PC-9 (cell line): ENCODE measurements around the gene ARHGDIA. TPM values are rescaled to one million over a fixed set of nuclear protein-coding genes. Genes with fewer than 3 reads are reported as not detected.

Experiments
- BruUV-seq: library from RNA; stranded (reverse); fragments of 400-500 nt; replicated peaks from 2 replicates; lab custom pipeline; 2021; lab: Mats Ljungman, UMichigan
- CTCF ChIA-PET: fragments of 300-600 bp; sonication (Branson Sonifier 250); formaldehyde crosslinking; loops from one replicate; lab custom pipeline; 2022; ENCODE audit warnings: antibody characterized with exemption; lab: Charles Lee
- POLR2A ChIA-PET: fragments of 300-600 bp; sonication (Branson Sonifier 250); formaldehyde crosslinking; loops from one replicate; lab custom pipeline; 2022; ENCODE audit warnings: antibody characterized with exemption; ENCODE audit not compliant: unreplicated experiment; lab: Charles Lee
- DNase-seq, 2 experiments: peaks; one replicate each; pipeline versions ENCODE4 v3.0.0 to v3.0.0-alpha.2; 2015 to 2022; ENCODE audit warnings: mixed read lengths in 1 of 2
- H2AFZ ChIP-seq: fragments of 200-600 bp; sonication (generic); 2 replicates; pipeline ENCODE4 v1.8.1; 2017; ENCODE audit warnings: antibody characterized with exemption
- H3F3A ChIP-seq: fragments of 200-600 bp; sonication (generic); 2 replicates; pipeline ENCODE4 v1.8.1; 2017; ENCODE audit warnings: antibody characterized with exemption, mild to moderate bottlenecking, low read depth; ENCODE audit not compliant: insufficient read depth
- H3K27ac ChIP-seq: fragments of 200-600 bp; sonication (generic); 2 replicates; pipeline ENCODE4 v1.6.1; 2016; ENCODE audit warnings: mixed run types
- H3K27me3 ChIP-seq: fragments of 200-600 bp; sonication (generic); 2 replicates; pipeline ENCODE4 v1.6.1; 2016; ENCODE audit warnings: low read depth, mixed run types; ENCODE audit not compliant: insufficient read depth
- H3K36me3 ChIP-seq: fragments of 200-600 bp; sonication (generic); 2 replicates; pipeline ENCODE4 v1.6.1; 2016; ENCODE audit warnings: low read depth, mixed run types
- H3K4me1 ChIP-seq: fragments of 200-600 bp; sonication (generic); replicated peaks from 2 replicates; pipeline ENCODE4 v1.6.1; 2016; ENCODE audit warnings: mixed run types; ENCODE audit not compliant: insufficient read depth
- H3K4me2 ChIP-seq: fragments of 200-600 bp; sonication (generic); 2 replicates; pipeline ENCODE4 v1.6.1; 2017; ENCODE audit warnings: mixed run types
- H3K4me3 ChIP-seq: fragments of 200-600 bp; sonication (generic); 2 replicates; pipeline ENCODE4 v1.6.1; 2016; ENCODE audit warnings: mixed run types
- H3K79me2 ChIP-seq: fragments of 200-600 bp; sonication (generic); 2 replicates; pipeline ENCODE4 v1.6.1; 2017; ENCODE audit warnings: low read depth, mixed run types
- H3K9me2 ChIP-seq: fragments of 200-600 bp; sonication (generic); 2 replicates; pipeline ENCODE4 v1.8.1; 2017; ENCODE audit warnings: mild to moderate bottlenecking; ENCODE audit not compliant: insufficient read depth
- H3K9me3 ChIP-seq: fragments of 200-600 bp; sonication (generic); 2 replicates; pipeline ENCODE4 v1.8.1; 2016; ENCODE audit warnings: low read depth; ENCODE audit not compliant: insufficient read depth
- H4K20me1 ChIP-seq: fragments of 200-600 bp; sonication (generic); 2 replicates; pipeline ENCODE4 v1.8.1; 2017; ENCODE audit not compliant: insufficient read depth
- CTCF ChIP-seq: fragments of 200-600 bp; sonication (generic); conservative IDR thresholded peaks from 2 replicates; pipeline ENCODE4 v1.6.1; 2017; ENCODE audit warnings: mixed run types, antibody characterized with exemption, mild to moderate bottlenecking, moderate library complexity
- EZH2 ChIP-seq: fragments of 200-600 bp; sonication (generic); IDR thresholded peaks from 2 replicates; pipeline ENCODE4 v1.8.0; 2017; ENCODE audit warnings: antibody characterized with exemption, low read depth
- intact Hi-C: fragments of 100-400 bp; cut with micrococcal nuclease; formaldehyde crosslinking; loops from one replicate; pipeline ENCODE4 v1.10.0; 2022; ENCODE audit not compliant: unreplicated experiment
- total RNA-seq: library from RNA; stranded (reverse); gene quantifications from 2 replicates; pipeline ENCODE4 v1.2.3, GENCODE V29; 2021

The ARHGDIA gene
- total RNA-seq, 1 experiment from 2014 or later: 309 TPM

GRCh38 chr17:81824595-81824994, 46.5 kb downstream of the ARHGDIA start:
- no peaks in the 10 kb centered on the region for H3K9me3 ChIP-seq
- H3K27ac ChIP-seq: no peak overlapping the region
- H3K4me3 ChIP-seq: no peak overlapping the region
- H3K27me3 ChIP-seq: no peaks in the 10 kb centered on the region
- H3F3A ChIP-seq: no peaks in the 10 kb centered on the region; the same call in 1 of the 2 replicates
- ChIA-PET CTCF (no interaction called here), POLR2A (no interaction called here)
- no peaks in the 10 kb centered on the region for H3K36me3 ChIP-seq
- no peak for DNase-seq
- H3K9me2 ChIP-seq: no peaks in the 10 kb centered on the region
- H3K4me2 ChIP-seq: no peak overlapping the region
- no TSS peak for BruUV-seq
- TF ChIP-seq CTCF: no peak
- TF ChIP-seq EZH2: no peak
- H2AFZ ChIP-seq: no peak overlapping the region
- intact Hi-C loops: no loop called here
- no peaks in the 10 kb centered on the region for H3K79me2 ChIP-seq
- no peaks in the 10 kb centered on the region for H4K20me1 ChIP-seq
- no peaks in the 10 kb centered on the region for H3K4me1 ChIP-seq

DNA sequence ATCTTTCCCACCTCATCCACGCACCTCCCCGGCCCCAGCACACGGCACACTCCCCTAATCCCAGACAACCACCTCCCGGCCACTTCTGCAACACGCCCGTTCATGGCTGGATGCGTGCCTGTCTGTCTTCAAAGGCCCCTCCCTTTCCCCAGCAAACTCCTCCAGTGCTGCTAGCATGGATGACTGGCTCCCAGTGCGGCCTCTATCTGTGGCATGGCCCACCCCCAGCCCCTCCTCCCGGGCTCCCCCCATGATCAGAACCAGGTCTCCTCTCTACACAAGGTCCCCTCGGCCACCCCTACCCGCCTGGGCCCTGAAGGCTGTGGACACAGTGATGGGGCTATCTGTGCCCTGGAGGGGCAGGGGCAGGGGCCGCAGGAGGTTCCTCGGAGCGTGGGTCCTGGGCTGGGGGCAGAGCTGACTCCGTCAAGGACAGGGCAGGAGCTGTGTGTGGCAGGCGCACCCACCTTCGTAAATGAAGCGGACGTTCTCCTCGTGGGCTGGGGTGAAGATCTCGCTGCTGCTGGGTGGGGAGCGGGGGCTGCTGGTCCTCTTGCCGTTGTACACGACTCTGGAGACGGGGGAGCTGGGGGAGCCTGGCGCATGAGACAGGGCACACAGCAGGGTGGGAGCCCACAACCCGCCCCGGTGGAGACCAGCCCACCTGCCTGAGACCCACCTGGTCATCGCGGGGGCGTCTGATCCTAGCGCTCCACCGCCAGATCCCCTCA, 47.2 kb downstream of the ARHGDIA start:
- POLR2A ChIA-PET: no interaction called here
- intact Hi-C loops: no loop called here
- no peak overlapping the region for H3K4me2 ChIP-seq
- TF ChIP-seq EZH2 (no peak), CTCF (no peak)
- H3F3A ChIP-seq: no peaks in the 10 kb centered on the region; the same call in 1 of the 2 replicates
- no peaks in the 10 kb centered on the region for H3K4me1 ChIP-seq
- H4K20me1 ChIP-seq: no peaks in the 10 kb centered on the region
- no peaks in the 10 kb centered on the region for H3K9me3 ChIP-seq
- H3K79me2 ChIP-seq: no peaks in the 10 kb centered on the region
- H3K27me3 ChIP-seq: no peaks in the 10 kb centered on the region
- CTCF ChIA-PET: no interaction called here
- no peak overlapping the region for H2AFZ ChIP-seq
- H3K4me3 ChIP-seq: no peak overlapping the region
- no TSS peak for BruUV-seq
- no peak overlapping the region for H3K27ac ChIP-seq
- no peak for DNase-seq
- H3K9me2 ChIP-seq: no peaks in the 10 kb centered on the region
- H3K36me3 ChIP-seq: no peaks in the 10 kb centered on the region

DNA sequence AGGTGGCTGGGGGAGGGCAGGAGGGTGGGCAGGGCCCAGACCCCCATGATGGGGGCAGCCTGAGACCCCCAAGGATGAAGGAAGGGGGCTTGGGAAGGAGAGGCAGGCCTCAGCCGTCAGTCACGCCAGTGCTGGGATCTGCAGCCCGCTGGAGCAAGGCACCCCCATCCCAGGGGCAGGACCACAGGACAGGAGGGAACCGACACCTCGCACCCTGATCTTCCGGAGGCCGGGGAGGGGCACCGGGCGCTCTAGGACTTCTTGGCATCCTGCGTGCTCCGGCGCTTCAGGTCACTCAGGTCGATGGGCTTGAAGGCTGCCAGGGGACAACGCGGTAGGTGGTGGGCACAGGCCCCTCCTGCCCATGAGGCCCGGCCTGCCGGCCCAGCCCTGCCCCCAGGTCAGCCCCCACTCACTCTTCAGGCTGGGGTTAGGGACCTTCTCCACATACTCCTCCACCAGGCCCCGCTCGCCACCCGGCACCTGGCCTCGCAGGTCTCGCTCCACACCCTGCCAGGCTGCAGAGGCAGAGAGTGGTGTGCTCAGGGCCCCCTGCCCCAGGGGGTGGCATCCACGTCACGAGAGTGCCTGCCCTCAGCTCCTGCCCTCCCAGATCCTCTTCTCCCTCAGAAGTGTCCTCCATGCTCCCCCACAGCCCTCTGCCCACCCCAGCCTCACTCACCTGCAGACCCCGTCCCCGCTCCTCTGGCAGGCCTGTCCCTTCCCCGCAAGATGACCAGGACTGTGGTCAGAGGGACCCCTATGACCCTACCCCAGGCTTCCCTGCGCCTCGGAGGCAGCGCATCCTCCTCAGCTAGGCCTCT, 47.9 kb downstream of the ARHGDIA start:
- no peaks in the 10 kb centered on the region for H3K79me2 ChIP-seq
- ChIA-PET POLR2A (interaction anchor here (0.7 kb wide), 1 partner anchor 20 kb away, joined by 5 read pairs; no protein-coding TSS in a partner anchor), CTCF (interaction anchor here (0.6 kb wide), 1 partner anchor 16 kb away, joined by 23 read pairs; no protein-coding TSS in a partner anchor)
- no peaks in the 10 kb centered on the region; the same call in 1 of the 2 replicates for H3F3A ChIP-seq
- no peaks in the 10 kb centered on the region for H4K20me1 ChIP-seq
- no peaks in the 10 kb centered on the region for H3K9me2 ChIP-seq
- no peak overlapping the region for H2AFZ ChIP-seq
- H3K27ac ChIP-seq: no peak overlapping the region
- TF ChIP-seq EZH2 (no peak), CTCF (no peak)
- H3K36me3 ChIP-seq: no peaks in the 10 kb centered on the region
- no peaks in the 10 kb centered on the region for H3K27me3 ChIP-seq
- no peaks in the 10 kb centered on the region for H3K9me3 ChIP-seq
- H3K4me2 ChIP-seq: no peak overlapping the region
- intact Hi-C loops: no loop called here
- no peaks in the 10 kb centered on the region for H3K4me1 ChIP-seq
- DNase-seq: no peak
- no peak overlapping the region for H3K4me3 ChIP-seq
- BruUV-seq: no TSS peak
